ENCODE results near the gene G6PC3.
A peak's percentile ranks its signal among the peaks of the same experiment; 100 is the strongest.

Gene G6PC3

DNA sequence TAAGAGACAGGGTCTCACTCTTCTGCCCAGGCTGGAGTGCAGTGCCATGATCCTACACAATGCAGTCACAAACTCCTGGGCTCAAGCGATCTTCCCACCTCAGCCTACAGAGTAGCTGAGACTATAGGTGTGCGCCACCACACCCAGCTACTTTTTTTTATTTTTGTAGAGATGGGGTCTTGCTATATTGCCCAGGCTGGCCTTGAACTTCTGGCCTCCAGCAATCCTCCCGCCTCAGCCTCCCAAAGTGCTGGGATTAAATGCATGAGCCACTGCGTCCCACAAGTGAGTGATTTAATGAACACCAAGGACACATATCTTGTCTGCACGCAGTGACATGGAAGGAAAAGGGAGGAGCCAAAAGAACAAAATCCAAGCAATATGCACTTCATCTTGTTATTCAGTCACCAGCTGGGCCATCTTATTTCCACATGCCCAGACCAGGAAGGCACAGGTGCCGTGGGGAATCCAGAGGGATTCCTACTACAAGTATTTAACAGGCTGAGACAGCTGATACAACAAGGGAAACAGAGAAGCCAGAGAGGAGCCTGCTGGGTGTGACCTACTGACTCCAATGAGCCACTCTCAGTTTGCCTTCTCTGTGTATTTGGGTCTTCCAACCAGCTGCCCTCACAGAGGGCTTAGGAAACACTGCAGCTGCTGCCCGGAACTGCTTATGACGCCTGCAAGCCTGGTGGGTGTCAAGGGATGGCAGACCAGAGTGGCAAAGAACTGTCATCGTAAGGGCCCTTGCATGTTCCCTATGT, 21.1 kb upstream of the G6PC3 start:
- Histone ChIP-seq H3K4me3 (replicated peaks; ENCODE audit: insufficient read depth, low read length) (no peak overlapping the region), H3K27ac (replicated peaks) (no peak overlapping the region), H3K27me3 (ENCODE audit: insufficient read depth, poor library complexity, severe bottlenecking) (no peaks in the 10 kb centered on the region)
- TF ChIP-seq SPI1 (IDR thresholded peaks at IDR 0.05; ENCODE audit: borderline replicate concordance, low read depth), result no peak
- no peak for TF ChIP-seq POLR2AphosphoS5 (IDR thresholded peaks at IDR 0.05; ENCODE audit: low read depth)
- TF ChIP-seq, protein P1, sequence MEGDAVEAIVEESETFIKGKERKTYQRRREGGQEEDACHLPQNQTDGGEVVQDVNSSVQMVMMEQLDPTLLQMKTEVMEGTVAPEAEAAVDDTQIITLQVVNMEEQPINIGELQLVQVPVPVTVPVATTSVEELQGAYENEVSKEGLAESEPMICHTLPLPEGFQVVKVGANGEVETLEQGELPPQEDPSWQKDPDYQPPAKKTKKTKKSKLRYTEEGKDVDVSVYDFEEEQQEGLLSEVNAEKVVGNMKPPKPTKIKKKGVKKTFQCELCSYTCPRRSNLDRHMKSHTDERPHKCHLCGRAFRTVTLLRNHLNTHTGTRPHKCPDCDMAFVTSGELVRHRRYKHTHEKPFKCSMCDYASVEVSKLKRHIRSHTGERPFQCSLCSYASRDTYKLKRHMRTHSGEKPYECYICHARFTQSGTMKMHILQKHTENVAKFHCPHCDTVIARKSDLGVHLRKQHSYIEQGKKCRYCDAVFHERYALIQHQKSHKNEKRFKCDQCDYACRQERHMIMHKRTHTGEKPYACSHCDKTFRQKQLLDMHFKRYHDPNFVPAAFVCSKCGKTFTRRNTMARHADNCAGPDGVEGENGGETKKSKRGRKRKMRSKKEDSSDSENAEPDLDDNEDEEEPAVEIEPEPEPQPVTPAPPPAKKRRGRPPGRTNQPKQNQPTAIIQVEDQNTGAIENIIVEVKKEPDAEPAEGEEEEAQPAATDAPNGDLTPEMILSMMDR (IDR thresholded peaks at IDR 0.05; ENCODE audit: insufficient read depth, low read length), result no peak
- TF ChIP-seq GABPA (IDR thresholded peaks at IDR 0.05; ENCODE audit: low read depth), result no peak
- TF ChIP-seq, protein P2, sequence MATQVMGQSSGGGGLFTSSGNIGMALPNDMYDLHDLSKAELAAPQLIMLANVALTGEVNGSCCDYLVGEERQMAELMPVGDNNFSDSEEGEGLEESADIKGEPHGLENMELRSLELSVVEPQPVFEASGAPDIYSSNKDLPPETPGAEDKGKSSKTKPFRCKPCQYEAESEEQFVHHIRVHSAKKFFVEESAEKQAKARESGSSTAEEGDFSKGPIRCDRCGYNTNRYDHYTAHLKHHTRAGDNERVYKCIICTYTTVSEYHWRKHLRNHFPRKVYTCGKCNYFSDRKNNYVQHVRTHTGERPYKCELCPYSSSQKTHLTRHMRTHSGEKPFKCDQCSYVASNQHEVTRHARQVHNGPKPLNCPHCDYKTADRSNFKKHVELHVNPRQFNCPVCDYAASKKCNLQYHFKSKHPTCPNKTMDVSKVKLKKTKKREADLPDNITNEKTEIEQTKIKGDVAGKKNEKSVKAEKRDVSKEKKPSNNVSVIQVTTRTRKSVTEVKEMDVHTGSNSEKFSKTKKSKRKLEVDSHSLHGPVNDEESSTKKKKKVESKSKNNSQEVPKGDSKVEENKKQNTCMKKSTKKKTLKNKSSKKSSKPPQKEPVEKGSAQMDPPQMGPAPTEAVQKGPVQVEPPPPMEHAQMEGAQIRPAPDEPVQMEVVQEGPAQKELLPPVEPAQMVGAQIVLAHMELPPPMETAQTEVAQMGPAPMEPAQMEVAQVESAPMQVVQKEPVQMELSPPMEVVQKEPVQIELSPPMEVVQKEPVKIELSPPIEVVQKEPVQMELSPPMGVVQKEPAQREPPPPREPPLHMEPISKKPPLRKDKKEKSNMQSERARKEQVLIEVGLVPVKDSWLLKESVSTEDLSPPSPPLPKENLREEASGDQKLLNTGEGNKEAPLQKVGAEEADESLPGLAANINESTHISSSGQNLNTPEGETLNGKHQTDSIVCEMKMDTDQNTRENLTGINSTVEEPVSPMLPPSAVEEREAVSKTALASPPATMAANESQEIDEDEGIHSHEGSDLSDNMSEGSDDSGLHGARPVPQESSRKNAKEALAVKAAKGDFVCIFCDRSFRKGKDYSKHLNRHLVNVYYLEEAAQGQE (IDR thresholded peaks at IDR 0.05; ENCODE audit: insufficient replicate concordance, low read depth), result no peak
- no peak for DNase-seq (ENCODE audit: low read depth in 1 of 2, low spot score in 1 of 2)

GRCh38 chr17:44053125-44053872, 17.2 kb upstream of the G6PC3 start:
- no peak overlapping the region for H3K27ac ChIP-seq (replicated peaks)
- H3K4me3 ChIP-seq (replicated peaks; ENCODE audit: insufficient read depth, low read length), result no peak overlapping the region
- DNase-seq (ENCODE audit: low read depth in 1 of 2, low spot score in 1 of 2), result no peak
- no peak for TF ChIP-seq POLR2AphosphoS5 (IDR thresholded peaks at IDR 0.05; ENCODE audit: low read depth)
- TF ChIP-seq SPI1 (IDR thresholded peaks at IDR 0.05; ENCODE audit: borderline replicate concordance, low read depth), result peak; percentile 11; the same call in 1 of the 2 replicates
- TF ChIP-seq, protein P1 (IDR thresholded peaks at IDR 0.05; ENCODE audit: insufficient read depth, low read length), result no peak
- TF ChIP-seq, protein P2 (IDR thresholded peaks at IDR 0.05; ENCODE audit: insufficient replicate concordance, low read depth), result no peak
- no peak for TF ChIP-seq GABPA (IDR thresholded peaks at IDR 0.05; ENCODE audit: low read depth)
- H3K27me3 ChIP-seq (ENCODE audit: insufficient read depth, poor library complexity, severe bottlenecking), result no peaks in the 10 kb centered on the region

DNA sequence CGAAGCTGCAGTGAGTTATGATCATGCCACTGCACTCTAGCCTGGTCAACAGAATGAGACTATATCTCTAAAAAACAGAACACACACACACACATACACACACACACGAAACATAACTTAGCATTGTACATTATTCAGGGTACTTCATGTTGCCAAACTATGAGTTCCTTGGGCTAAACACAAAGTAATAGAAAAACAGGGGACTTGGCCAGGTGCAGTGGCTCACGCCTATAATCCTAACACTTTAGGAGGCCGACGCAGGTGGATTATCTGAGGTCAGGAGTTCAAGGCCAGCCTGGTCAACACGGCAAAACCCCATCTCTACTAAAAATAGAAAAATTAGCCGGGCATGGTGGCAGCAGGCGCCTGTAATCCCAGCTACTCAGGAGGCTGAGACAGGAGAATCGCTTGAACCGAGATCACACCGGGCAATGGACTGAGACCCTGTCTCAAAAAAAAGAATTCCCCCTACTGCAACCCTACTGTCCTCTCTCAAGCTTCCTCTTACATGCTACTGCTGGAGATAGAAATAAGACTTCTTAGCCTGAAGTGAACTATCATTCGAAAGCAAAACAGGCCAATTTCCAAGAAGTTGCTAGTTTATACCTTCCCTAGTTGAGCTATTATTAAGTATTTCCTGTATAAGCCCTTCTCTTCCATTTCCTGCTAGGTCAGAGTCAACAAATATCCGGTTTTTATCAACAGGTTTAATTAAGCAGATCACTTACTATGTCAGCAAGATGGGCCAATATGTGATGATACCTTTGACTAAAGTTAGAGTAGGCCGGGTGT, 11.2 kb upstream of the G6PC3 start:
- TF ChIP-seq, protein P2 (IDR thresholded peaks at IDR 0.05; ENCODE audit: insufficient replicate concordance, low read depth), result no peak
- no peak for TF ChIP-seq GABPA (IDR thresholded peaks at IDR 0.05; ENCODE audit: low read depth)
- TF ChIP-seq, protein P1 (IDR thresholded peaks at IDR 0.05; ENCODE audit: insufficient read depth, low read length), result no peak
- TF ChIP-seq POLR2AphosphoS5 (IDR thresholded peaks at IDR 0.05; ENCODE audit: low read depth), result no peak
- TF ChIP-seq SPI1 (IDR thresholded peaks at IDR 0.05; ENCODE audit: borderline replicate concordance, low read depth), result no peak
- no peak overlapping the region for H3K27ac ChIP-seq (replicated peaks)
- no peaks in the 10 kb centered on the region for H3K27me3 ChIP-seq (ENCODE audit: insufficient read depth, poor library complexity, severe bottlenecking)
- no peak overlapping the region for H3K4me3 ChIP-seq (replicated peaks; ENCODE audit: insufficient read depth, low read length)
- no peak for DNase-seq (ENCODE audit: low read depth in 1 of 2, low spot score in 1 of 2)
